Measurements from ENCODE around the gene NCOA4. TPM values are rescaled to one million over a fixed set of nuclear protein-coding genes. Genes with fewer than 3 reads are reported as not detected.

NCOA4 gene
- total and polyA plus RNA-seq, 2 of the 8 experiments (the other 6 are each of a cell fraction or from before 2014, with no cell fraction given), result 28.9 to 65.2 TPM

DNA sequence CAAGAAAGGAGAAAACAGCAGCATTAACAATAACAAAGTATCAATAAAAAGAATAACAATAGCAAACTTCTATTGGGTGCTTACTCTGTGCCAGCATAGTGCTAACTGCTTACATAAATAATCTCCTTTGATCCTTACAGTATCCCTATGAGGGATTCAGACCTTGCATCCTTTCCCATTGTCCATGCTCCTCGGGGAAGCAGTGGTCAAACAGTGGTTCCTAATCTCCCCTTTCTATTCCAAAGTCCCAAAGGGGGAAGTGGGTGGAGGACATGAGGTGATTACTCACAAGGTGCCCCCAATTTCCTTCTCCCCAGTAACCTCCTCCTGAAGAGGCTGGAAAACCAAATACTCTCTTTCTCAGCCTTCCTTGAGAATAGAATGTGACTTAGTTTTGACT, 37.7 kb upstream of the NCOA4 start (continued):
- TF ChIP-seq, protein P1, sequence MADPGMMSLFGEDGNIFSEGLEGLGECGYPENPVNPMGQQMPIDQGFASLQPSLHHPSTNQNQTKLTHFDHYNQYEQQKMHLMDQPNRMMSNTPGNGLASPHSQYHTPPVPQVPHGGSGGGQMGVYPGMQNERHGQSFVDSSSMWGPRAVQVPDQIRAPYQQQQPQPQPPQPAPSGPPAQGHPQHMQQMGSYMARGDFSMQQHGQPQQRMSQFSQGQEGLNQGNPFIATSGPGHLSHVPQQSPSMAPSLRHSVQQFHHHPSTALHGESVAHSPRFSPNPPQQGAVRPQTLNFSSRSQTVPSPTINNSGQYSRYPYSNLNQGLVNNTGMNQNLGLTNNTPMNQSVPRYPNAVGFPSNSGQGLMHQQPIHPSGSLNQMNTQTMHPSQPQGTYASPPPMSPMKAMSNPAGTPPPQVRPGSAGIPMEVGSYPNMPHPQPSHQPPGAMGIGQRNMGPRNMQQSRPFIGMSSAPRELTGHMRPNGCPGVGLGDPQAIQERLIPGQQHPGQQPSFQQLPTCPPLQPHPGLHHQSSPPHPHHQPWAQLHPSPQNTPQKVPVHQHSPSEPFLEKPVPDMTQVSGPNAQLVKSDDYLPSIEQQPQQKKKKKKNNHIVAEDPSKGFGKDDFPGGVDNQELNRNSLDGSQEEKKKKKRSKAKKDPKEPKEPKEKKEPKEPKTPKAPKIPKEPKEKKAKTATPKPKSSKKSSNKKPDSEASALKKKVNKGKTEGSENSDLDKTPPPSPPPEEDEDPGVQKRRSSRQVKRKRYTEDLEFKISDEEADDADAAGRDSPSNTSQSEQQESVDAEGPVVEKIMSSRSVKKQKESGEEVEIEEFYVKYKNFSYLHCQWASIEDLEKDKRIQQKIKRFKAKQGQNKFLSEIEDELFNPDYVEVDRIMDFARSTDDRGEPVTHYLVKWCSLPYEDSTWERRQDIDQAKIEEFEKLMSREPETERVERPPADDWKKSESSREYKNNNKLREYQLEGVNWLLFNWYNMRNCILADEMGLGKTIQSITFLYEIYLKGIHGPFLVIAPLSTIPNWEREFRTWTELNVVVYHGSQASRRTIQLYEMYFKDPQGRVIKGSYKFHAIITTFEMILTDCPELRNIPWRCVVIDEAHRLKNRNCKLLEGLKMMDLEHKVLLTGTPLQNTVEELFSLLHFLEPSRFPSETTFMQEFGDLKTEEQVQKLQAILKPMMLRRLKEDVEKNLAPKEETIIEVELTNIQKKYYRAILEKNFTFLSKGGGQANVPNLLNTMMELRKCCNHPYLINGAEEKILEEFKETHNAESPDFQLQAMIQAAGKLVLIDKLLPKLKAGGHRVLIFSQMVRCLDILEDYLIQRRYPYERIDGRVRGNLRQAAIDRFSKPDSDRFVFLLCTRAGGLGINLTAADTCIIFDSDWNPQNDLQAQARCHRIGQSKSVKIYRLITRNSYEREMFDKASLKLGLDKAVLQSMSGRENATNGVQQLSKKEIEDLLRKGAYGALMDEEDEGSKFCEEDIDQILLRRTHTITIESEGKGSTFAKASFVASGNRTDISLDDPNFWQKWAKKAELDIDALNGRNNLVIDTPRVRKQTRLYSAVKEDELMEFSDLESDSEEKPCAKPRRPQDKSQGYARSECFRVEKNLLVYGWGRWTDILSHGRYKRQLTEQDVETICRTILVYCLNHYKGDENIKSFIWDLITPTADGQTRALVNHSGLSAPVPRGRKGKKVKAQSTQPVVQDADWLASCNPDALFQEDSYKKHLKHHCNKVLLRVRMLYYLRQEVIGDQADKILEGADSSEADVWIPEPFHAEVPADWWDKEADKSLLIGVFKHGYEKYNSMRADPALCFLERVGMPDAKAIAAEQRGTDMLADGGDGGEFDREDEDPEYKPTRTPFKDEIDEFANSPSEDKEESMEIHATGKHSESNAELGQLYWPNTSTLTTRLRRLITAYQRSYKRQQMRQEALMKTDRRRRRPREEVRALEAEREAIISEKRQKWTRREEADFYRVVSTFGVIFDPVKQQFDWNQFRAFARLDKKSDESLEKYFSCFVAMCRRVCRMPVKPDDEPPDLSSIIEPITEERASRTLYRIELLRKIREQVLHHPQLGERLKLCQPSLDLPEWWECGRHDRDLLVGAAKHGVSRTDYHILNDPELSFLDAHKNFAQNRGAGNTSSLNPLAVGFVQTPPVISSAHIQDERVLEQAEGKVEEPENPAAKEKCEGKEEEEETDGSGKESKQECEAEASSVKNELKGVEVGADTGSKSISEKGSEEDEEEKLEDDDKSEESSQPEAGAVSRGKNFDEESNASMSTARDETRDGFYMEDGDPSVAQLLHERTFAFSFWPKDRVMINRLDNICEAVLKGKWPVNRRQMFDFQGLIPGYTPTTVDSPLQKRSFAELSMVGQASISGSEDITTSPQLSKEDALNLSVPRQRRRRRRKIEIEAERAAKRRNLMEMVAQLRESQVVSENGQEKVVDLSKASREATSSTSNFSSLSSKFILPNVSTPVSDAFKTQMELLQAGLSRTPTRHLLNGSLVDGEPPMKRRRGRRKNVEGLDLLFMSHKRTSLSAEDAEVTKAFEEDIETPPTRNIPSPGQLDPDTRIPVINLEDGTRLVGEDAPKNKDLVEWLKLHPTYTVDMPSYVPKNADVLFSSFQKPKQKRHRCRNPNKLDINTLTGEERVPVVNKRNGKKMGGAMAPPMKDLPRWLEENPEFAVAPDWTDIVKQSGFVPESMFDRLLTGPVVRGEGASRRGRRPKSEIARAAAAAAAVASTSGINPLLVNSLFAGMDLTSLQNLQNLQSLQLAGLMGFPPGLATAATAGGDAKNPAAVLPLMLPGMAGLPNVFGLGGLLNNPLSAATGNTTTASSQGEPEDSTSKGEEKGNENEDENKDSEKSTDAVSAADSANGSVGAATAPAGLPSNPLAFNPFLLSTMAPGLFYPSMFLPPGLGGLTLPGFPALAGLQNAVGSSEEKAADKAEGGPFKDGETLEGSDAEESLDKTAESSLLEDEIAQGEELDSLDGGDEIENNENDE (IDR thresholded peaks at IDR 0.05; ENCODE audit: insufficient replicate concordance, low read length), result no peak
